ENCODE measurements around the gene BAG3.

DNA sequence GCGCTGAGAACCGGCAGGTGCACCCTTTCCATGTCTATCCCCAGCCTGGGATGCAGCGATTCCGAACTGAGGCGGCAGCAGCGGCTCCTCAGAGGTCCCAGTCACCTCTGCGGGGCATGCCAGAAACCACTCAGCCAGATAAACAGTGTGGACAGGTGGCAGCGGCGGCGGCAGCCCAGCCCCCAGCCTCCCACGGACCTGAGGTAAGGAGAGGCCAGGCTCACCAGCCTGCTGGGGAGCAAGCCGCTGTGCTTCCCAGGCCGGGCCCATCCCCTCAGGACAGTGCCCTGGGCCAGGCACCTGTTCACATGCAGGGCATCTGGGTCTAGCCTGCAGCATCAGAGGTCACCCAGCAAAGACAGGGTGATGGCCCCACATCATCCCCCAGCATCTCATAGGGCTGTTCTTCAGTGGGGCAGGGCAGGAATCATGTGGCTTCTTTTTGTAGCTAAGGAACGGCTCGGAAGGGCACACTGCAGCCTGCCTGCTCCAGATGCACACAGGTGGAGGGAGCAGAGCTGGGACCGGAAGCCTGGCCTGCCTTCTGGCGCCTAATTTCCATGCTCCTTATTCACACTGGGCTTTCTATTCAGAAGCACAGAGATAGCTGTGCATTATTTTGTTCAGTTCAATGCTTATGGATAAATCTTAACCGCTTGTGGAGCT lies 18.9 kb downstream of the BAG3 start:
- no peak for TF ChIP-seq CTCF (IDR thresholded peaks at IDR 0.05 in 2 of 3, conservative IDR thresholded peaks at IDR 0.05 in 1 of 3; ENCODE audit: borderline replicate concordance in 1 of 3, insufficient read depth in 1 of 3, low read depth in 2 of 3, low read length in 2 of 3)
- TF ChIP-seq RAD21 (IDR thresholded peaks at IDR 0.05; ENCODE audit: low read depth): no peak
- no peak for TF ChIP-seq POLR2AphosphoS5 (IDR thresholded peaks at IDR 0.05; ENCODE audit: low read depth, low read length)
- no peak for TF ChIP-seq POLR2A (IDR thresholded peaks at IDR 0.05; ENCODE audit: borderline replicate concordance, extremely low read depth, insufficient read depth, insufficient read length)
- TF ChIP-seq SRF (IDR thresholded peaks at IDR 0.05; ENCODE audit: low read depth): no peak
- no peak for TF ChIP-seq EZH2 (IDR thresholded peaks at IDR 0.05)
- TF ChIP-seq MAX (IDR thresholded peaks at IDR 0.05): no peak
- TF ChIP-seq FOSL1 (IDR thresholded peaks at IDR 0.05; ENCODE audit: low read depth): no peak
